GM18951 (cell line): ENCODE results near the gene TMEM91.
A peak's percentile ranks its signal among the peaks of the same experiment; 100 is the strongest.
"Not testable (repeated sequence)": the region's sequence is repeated elsewhere in the genome, so short reads cannot be mapped to it uniquely, and the experiment has no call there.

Source experiments
- POLR2A ChIP-seq: IDR thresholded peaks from 4 replicates; pipeline ENCODE4 v1.6.1; 2011; ENCODE audit warnings: mild to moderate bottlenecking; ENCODE audit not compliant: insufficient read length, insufficient read depth; ENCODE audit errors: extremely low read depth
- in situ Hi-C: fragments of 300-500 bp; cut with MboI; formaldehyde crosslinking; loops from one replicate; pipeline ENCODE4 v1.12.0; 2022; ENCODE audit warnings: low sequenced_read_pairs, mixed read lengths, inconsistent platforms; ENCODE audit not compliant: unreplicated experiment

TMEM91 gene

DNA sequence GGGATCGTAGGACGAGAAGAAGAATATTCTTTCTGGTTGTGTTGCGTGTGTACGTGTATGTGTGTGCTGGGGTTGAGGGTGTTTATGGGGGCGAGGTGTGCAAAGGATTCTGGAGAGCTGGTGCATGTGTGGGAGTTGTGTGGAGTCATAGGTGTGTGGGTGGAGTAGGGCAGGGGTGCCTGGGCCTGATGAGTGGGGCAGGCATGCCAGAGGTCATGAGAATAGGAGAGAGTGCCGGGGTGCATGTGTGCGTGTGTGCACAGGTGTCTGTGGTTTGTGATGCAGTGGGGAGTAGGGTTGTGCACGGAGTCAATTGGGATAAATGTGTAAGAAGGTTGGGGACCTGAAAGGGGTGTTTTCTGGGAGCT, 649 bp downstream of the TMEM91 start:
- in situ Hi-C loops = no loop called here
- no peak for TF ChIP-seq POLR2A

DNA sequence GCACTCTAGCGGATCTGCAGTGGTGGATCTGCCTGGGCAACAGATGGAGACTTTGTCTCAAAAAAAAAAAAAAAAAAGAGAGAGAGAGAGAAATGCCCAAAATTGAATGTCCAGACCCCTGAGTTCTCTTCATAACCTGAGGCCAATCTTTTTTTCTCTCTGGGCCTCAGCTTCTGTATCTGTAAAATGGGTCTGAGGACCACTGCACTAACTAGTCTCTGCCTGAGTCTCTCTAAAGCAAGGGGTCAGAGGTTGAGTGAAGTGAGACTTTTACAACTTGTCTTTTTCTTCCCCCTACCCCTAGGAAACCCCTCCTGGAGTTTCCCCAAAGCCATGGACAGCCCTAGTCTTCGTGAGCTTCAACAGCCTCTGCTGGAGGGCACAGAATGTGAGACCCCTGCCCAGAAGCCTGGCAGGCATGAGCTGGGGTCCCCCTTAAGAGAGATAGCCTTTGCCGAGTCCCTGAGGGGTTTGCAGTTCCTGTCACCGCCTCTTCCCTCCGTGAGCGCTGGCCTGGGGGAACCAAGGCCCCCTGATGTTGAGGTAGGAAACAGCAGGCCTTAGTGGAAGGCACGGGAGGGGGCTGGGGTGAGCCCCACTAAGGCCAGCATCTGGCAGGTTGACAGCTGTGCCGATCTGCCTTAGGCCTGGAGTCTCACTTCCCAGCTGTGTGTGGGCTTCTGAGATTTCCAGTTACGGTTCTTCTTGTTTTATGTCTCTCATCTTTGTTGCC, 1.8 kb downstream of the TMEM91 start:
- in situ Hi-C loops = no loop called here
- TF ChIP-seq POLR2A = no peak

DNA sequence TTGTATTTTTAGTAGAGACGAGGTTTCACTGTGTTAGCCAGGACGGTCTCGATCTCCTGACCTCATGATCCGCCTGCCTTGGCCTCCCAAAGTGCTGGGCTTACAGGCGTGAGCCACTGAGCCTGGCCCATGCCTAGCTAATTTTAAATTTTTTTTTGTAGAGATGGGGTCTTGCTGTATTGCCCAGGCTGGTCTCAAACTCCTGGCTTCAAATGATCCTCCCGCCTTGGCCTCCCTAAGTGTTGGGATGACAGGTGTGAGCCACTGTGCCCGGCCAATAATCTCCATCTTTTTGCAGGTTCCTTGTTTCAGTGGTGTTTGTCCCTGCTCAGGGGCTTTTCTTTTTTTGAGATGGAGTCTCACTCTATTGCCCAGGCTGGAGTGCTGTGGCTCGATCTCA, 5.2 kb downstream of the TMEM91 start:
- in situ Hi-C loops = not testable (repeated sequence)

GRCh38 chr19:41384351-41384750, 8.0 kb downstream of the TMEM91 start:
- in situ Hi-C loops = no loop called here
- no peak for TF ChIP-seq POLR2A

DNA sequence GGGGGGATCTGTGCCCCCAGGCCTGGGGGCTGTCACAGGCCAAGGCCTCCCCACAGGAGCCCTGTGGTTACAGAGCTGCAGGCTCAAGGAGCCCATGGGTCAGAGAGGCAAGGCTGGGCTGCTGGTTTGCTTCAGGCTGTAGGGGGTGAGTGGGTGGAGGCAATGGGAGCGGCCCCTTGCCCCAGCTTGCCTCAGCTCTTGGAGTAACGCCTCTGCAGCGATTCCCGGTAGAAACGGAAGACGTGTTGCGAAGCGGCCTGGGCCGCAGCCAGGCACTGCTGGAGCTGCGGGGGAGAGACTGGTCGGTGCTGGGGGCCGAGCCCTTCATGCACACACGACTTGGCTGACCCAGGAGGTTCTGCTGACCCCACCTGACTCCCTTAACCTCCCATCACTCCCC, 10.1 kb downstream of the TMEM91 start:
- TF ChIP-seq POLR2A = no peak
- in situ Hi-C loops = no loop called here

GRCh38 chr19:41391618-41392017, 15.3 kb downstream of the TMEM91 start:
- TF ChIP-seq POLR2A = no peak
- in situ Hi-C loops = no loop called here

DNA sequence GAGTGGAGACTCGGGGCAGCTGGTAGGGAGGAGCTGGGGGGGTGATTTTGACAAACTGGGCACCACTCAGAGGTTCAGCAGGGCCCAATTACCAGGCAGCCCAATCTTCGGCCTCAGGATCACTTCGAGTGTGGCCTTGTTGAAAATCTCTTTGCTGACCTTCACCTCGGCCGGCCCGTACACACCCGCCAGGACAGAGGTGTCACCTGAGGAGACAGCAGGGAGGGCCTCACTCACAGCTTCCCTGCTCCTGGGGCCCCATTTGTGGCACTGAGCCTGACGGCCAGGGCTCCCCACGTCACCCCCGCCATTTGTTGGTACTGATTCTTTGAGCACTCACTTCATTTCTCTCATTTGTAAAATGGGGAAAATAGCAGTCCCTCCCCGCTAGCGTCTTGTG, 16.4 kb downstream of the TMEM91 start:
- no peak for TF ChIP-seq POLR2A
- in situ Hi-C loops = no loop called here

- in situ Hi-C loops = no loop called here
- no peak for TF ChIP-seq POLR2A
Measured at GRCh38 chr19:41395355-41395754, 19.0 kb downstream of the TMEM91 start.

GRCh38 chr19:41397086-41398049, 21.0 kb downstream of the TMEM91 start, which contains the start of the genes BCKDHA and EXOSC5:
Gene BCKDHA, plus strand, starts transcription at chr19:41397818. Its CDS starts 10 bp downstream, at chr19:41397828.
Gene EXOSC5, minus strand, starts transcription at chr19:41397359. Its CDS starts 31 bp downstream, at chr19:41397328.
- peak; percentile 60 for TF ChIP-seq POLR2A
- in situ Hi-C loops = no loop called here

- in situ Hi-C loops = no loop called here
- no peak for TF ChIP-seq POLR2A
Measured at GRCh38 chr19:41398050-41398418, 21.7 kb downstream of the TMEM91 start.

- in situ Hi-C loops = no loop called here
Measured at GRCh38 chr19:41398598-41398997, 22.3 kb downstream of the TMEM91 start.

DNA sequence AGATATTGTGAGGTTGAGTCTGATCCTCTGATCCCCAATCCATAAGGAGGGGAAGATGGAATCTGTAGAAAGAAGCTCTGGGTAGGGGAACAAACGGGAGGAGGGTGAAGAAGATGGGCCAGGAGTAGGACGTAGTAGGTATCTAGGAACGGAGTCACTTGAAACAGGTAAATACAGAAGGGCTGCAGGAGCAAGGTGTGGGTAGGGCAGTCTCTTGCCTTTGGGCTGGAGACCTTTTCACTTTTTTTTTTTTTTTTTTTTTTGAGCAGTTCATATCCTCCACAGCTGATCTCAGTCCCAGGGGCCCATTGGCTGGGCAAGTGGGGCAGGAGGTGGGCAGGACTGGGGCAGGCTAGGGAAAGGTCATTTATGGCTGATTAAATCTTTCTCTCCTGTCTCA, 22.8 kb downstream of the TMEM91 start:
- TF ChIP-seq POLR2A = no peak
- in situ Hi-C loops = no loop called here

More at GRCh38 chr19:41398598-41398997, 22.3 kb downstream of the TMEM91 start:
- TF ChIP-seq POLR2A = no peak

GRCh38 chr19:41399525-41399924, 23.2 kb downstream of the TMEM91 start:
- no peak for TF ChIP-seq POLR2A
- in situ Hi-C loops = no loop called here

GRCh38 chr19:41401483-41401882, 25.1 kb downstream of the TMEM91 start:
- TF ChIP-seq POLR2A = no peak
- in situ Hi-C loops = no loop called here
